HG03439 (cell line): ENCODE data around the gene LRP1B.

ENCODE experiments used
- ATAC-seq: cut with Tn5 transposase; IDR thresholded peaks from one replicate; pipeline ENCODE4 v1.9.1; 2021; ENCODE audit warnings: mild to moderate bottlenecking, moderate library complexity; ENCODE audit not compliant: unreplicated experiment

The LRP1B gene

DNA sequence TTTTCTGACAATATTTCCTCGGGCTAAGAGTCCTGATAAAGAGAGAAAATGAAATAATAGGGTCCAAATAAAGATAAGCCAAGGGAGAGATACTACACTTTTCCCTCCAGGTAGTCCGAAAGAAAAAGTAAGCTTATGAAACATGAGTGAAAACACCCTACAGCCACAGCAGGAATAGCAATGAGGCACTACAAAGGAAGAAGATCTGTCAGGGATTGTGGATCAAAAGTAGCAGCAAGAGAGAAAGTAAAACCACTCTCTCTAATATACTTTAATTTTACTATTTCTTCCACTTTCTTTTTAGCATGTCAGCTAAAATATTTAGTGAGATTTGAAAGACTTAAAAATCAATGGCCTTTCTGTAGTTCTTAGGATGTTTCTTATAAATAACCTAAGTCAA lies 1601.8 kb downstream of the LRP1B start:
- ATAC-seq, result no peak

- no peak for ATAC-seq
Measured at GRCh38 chr2:140526575-140526974, 1604.2 kb downstream of the LRP1B start.

DNA sequence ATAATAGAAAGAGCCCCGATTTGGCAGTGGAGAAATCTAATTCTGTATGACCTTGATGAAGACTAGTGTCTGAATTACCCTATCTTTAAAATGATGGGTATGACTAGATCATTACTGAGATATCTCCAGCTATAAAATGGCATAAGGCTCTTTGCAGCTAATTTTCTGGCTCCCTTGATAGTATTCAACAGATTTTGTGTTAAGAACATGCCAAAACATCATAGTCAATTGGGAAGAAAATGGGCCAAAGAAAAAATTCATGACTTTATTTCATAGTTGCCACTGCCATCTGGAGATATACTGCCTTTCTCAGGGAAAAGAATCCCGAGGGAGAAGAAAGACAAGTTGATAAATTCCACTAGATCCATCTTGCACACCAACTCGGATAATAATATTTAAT lies 1618.7 kb downstream of the LRP1B start:
- no peak for ATAC-seq

- ATAC-seq, result no peak
Measured at GRCh38 chr2:140509765-140510164, 1621.1 kb downstream of the LRP1B start.

DNA sequence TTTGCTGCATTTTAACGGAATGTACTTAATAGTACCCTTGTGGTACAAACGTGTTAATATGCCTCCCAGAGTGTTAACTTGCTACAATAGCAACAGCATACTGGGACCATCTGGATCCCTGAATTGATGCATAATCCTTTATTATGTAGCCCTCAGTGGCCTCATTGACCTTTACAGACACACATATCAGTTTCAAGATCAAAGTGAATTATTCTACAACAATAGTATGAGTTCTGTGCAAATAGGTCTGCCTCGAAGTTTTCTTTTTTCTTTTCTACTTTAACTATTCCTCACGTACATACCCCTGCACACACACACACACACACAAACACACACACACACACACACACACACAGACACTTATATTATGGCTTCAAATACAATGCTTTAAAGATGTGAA lies 1622.1 kb downstream of the LRP1B start:
- no peak for ATAC-seq

DNA sequence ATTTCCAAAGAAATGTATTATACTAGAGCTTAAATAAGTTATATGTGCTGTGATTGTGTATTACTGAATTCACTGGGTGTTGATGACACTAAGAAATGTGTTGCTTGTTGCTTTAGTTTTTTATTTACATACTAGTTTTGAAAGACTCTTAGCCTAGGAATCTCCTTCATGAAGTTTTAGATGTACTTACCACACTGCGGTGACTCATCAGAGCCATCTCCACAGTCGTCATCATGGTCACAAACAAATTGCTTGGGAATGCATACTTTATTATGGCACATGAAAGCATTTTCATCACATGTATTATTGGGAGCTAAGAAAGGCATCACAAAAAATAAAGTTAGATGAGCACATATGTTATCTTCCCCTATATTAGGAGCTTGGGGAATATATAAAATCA lies 1624.2 kb downstream of the LRP1B start:
- ATAC-seq, result no peak

GRCh38 chr2:140504601-140505000 lies 1626.2 kb downstream of the LRP1B start:
- no peak for ATAC-seq

- no peak for ATAC-seq
Measured at GRCh38 chr2:140502951-140503630, 1627.7 kb downstream of the LRP1B start.

- no peak for ATAC-seq
Measured at GRCh38 chr2:140498360-140498759, 1632.5 kb downstream of the LRP1B start.

DNA sequence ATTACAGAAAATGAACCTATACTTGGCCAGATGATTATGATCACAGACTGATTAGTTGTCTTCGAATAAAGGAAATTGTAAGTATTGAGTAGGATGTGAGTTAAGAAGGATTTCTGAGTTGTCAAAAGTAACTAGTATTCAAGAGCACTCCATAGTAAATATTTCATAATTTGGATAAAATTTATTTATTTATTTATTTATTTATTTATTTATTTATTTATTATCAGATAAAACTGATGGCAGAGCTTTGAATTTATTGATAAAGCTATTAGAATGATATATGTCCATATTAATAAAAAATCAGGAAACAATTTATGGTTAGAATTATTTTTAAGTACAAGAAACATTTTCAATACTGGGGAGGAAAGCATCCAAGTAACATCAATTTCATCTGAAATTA lies 1634.1 kb downstream of the LRP1B start:
- ATAC-seq, result no peak

- no peak for ATAC-seq
Measured at GRCh38 chr2:140491876-140492275, 1638.9 kb downstream of the LRP1B start.

GRCh38 chr2:140489193-140489592 lies 1641.6 kb downstream of the LRP1B start:
- no peak for ATAC-seq

GRCh38 chr2:140481136-140481535 lies 1649.7 kb downstream of the LRP1B start:
- no peak for ATAC-seq

DNA sequence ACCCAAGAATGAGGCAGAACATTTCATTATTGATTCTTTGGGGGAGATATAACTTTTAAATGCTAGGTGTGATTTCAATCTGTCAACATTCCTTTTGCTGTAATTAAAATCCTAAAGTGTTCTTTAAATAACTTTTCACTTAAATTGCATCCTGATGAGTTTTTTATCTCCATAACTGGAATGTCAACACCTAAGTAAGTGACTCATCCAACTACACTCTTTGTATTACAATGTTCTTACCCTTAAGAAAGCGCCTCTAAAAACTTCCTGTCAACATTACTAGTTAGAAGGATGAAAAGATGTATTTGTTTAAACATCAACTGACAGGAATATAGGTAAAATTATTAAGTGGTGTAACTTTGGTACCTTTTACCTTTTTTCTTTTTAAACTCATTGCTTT lies 1657.0 kb downstream of the LRP1B start:
- no peak for ATAC-seq

DNA sequence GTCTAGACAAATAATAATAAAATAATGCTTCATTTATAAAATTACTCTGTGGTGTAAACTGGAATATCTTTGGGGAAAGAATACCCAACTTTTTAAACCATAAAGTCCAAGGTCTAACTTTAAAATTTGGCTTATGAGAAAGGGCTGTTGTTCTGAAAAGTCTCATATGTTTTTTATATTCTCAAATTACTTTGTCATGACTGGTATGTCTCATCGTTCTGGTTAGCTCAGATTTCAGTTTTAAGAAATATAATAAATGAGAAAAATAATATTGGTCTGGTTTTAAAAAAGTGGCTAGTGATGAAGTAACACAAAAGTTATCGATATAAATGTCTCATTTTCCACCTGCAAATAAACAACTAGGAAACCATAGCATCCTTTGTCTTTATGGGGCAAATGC lies 1658.1 kb downstream of the LRP1B start:
- no peak for ATAC-seq

GRCh38 chr2:140465301-140465700 lies 1665.5 kb downstream of the LRP1B start:
- no peak for ATAC-seq

DNA sequence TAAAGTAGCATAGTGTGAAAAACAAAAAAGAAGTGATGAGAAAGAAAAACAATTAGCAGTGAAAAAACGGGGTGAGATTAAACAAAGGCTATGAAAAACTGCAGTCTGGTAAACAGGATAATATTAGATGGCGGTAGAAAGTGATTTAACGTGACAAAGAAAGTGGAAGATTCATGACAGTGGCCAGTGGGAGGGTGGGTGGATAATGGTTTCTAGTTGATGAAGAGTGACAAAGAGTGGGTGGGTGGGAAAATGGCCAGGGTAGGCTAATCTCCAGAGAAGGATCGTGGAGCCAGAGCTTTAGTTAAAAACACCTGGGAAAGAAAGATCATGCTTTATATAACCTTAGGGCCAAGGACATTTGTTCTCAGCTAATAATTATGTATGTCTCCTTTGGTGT lies 1667.8 kb downstream of the LRP1B start:
- no peak for ATAC-seq

- no peak for ATAC-seq
Measured at GRCh38 chr2:140457483-140457882, 1673.3 kb downstream of the LRP1B start.

DNA sequence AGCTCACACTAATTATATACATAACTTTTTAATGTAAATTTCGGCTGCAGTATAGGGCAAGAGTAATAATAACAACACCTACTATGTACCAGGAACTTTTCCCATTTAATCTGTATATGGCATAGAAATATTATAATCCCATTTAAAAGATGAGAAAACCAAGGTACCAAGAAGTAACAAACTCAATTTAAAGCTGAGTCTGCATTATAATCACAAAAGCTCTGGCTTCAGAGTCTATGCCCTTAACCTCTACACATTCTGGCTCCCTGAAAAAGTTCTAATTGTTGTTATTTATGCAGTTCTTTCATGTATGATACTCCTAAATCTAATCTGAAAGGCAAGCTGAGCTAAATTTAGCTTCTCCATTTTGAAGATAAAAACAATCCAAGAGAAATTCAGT lies 1675.5 kb downstream of the LRP1B start:
- no peak for ATAC-seq

DNA sequence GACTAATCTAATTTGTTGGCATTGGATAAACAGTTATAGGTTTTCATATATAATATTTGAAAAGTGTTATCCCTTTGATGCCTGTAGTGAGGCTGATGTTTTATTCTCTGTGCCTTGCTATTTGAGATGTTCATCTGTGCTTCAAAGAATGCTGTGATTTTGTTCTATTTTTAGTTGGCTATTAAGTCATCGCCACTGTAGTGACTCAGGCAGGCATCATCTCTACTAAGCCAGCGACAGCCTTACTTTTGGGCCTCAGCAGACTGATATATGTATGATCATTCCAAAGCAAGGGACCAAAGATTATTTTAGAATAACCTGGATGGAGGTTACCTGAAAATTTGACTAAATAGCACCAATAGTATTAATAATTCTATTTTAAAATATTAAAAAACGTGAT lies 1676.1 kb downstream of the LRP1B start:
- no peak for ATAC-seq

DNA sequence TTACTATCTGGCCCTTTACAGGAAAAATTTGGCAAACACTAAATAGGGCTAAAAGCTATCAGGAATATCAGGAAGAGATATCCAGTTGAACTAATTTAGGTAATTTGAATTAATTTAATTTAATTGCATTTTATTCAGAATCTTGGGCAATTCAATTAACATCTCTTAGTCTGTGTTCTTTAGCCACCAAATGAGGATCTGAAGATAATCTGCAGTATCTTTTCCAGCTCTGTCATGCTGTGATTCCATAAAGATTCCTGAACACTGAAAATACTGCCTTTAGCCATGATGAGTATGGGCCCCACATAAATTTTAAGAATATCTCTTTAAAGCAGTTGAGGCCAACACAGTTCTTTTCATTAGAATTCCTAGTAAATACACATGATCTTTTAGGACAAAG lies 1679.5 kb downstream of the LRP1B start:
- no peak for ATAC-seq

DNA sequence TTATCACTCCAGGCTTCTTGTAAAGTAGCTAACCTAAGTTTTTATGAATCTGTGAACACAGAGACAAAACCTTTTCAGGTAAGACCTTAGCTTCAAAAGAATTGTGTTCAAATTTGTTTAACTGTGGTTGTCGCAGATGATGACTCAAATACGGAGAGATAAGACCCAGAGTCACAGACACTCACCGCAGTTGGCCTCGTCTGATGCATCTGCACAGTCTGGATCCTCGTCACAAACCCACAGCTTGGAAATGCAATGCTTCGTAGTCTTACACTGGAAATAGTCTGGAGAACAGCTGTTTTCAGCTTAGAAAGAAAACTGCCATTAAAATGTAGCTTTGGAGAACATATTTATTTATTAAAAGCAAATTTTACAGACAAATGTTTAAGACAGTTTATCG lies 1688.5 kb downstream of the LRP1B start:
- no peak for ATAC-seq

GRCh38 chr2:140440815-140441214 lies 1690.0 kb downstream of the LRP1B start:
- no peak for ATAC-seq
